Activated CD8-positive, alpha-beta memory T cell treated with anti-CD3 and anti-CD28 coated beads, Interleukin-2, amount 50 U/mL, for 48 hours (primary cell): ENCODE data around the gene ZNF32.

Experiments used
- DNase-seq: peaks from one replicate; pipeline ENCODE4 v3.0.0-alpha.2; 2020

Gene ZNF32, protein sequence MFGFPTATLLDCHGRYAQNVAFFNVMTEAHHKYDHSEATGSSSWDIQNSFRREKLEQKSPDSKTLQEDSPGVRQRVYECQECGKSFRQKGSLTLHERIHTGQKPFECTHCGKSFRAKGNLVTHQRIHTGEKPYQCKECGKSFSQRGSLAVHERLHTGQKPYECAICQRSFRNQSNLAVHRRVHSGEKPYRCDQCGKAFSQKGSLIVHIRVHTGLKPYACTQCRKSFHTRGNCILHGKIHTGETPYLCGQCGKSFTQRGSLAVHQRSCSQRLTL

GRCh38 chr10:43648398-43649184 is at the start of gene ZNF32:
Gene ZNF32 (minus strand): TSS chr10:43648881. CDS start chr10:43646133, 2,748 bp downstream.
- DNase-seq: peak; percentile 88

DNA sequence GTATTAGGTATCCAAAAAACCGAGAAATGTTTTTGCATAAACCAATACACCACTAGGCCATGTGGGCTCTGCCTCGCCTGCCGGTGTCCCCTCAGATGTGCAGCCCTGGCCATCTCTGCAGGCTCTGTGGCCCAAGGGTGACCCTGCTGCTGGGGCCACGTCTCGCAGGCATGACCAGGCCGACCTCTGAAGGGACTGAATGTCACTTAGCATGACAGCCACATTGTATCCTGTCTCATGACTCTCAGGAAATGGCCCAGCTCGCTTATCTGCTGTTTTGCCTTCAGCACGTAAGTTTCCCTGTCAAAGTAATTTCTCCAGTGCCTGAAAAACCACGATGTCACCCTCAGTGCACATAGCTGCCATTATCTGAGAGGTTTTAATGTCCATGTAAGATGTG is 49.5 kb upstream of the ZNF32 start:
- no peak for DNase-seq

DNA sequence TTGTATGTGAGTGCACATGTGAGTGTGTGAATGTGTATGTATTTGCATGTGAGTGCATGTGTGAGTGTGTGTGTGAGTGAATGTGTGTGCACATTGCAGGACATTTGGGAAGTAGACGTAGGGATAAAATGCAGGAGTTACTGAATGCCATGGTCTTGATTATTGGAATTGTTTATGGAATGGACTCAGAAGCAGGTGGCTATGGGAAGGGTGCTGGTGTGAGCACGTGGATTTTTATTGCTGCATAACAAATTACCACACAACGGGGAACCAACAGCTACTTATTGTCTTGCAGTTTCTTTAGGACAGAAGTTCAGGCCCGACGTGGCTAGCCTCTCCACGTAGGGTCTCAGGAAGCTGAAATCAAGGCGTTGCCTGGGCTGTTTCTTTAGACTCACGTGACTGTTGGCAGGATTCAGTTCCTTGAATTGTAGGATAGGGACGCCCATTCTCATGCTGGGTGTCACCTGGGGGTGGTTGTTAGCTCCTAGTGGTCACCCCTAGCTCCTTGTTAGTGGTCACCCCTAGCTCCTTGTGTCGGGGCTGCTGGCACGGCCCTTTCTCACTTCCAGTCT is 48.3 kb upstream of the ZNF32 start:
- no peak for DNase-seq

DNA sequence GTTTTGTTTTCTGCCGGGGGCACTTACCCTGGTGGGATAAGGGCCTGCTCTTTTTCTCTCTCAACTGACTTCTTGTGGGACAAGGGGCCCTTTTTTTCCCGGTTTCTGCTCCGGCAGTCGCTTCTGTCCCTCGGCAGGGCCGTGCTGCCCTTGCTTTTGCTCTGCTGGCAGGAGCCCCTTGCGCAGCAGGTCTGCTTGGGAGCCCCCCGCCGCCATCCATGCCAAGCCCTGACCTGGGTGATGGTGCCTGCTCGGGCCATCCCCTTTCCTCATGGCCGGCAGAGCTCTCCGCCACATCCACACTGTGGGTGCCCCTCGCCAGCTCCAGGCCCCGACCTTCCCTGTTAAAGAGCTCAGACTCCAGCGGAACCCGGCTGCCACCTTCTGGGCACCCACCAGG is 47.0 kb upstream of the ZNF32 start:
- DNase-seq: no peak

GRCh38 chr10:43695321-43695720 is 46.6 kb upstream of the ZNF32 start:
- DNase-seq: no peak

- no peak for DNase-seq
Observed at GRCh38 chr10:43694526-43694925, 45.8 kb upstream of the ZNF32 start.

- DNase-seq: no peak
Observed at GRCh38 chr10:43693602-43694001, 44.9 kb upstream of the ZNF32 start.

GRCh38 chr10:43692051-43692825 is 43.6 kb upstream of the ZNF32 start:
- no peak for DNase-seq

GRCh38 chr10:43691485-43691884 is 42.8 kb upstream of the ZNF32 start:
- DNase-seq: no peak

GRCh38 chr10:43689955-43690771 is 41.5 kb upstream of the ZNF32 start:
- peak; percentile 97 for DNase-seq

GRCh38 chr10:43689618-43689954 is 40.9 kb upstream of the ZNF32 start:
- DNase-seq: peak; percentile 80

GRCh38 chr10:43689007-43689491 is 40.4 kb upstream of the ZNF32 start:
- DNase-seq: no peak

DNA sequence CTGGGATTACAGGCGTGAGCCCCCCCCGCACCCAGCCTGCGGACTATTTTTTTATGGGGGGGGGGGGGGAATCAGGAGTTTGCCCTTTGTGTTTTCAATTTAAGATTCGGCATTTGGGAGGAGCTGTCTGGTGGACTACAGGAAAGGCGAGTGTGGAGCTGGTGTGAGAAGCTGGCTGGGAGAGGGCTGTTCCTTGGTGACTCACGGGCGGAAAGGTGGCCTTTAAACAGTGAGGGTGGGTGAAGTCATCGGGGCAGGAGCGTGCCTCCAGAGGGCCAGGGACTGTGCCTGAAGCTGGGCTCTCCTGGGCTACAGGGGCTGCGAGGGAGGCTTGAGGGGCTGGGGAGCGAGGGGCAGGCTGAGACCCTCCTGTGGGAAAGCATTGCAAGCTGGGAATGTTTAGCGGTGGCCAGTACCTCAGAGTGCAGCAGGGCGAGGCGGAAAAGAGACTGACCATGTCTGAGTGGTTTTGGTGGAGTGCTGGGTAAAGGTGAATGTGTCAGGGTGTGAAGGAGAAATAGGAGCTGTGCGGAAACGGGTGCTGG is 39.7 kb upstream of the ZNF32 start:
- no peak for DNase-seq

DNA sequence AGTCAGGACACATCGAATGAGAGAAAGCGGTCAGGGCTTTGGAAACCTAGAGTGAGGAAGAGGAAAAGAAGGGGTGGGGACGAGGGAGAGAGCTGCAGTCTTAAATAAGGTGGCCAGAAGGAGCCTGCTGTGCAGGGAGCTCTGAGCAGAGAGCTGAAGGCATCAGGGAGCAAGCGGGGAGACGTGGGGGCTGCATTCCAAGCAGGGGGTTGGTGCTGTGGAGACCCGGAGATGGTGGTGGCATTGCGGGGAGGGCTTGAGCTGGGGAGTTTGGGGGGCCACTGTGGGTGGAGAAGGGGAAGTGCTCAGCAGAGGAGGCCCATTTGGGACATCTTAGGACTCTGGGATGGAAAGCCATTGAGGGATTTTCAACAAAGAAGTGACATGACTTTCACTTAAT is 38.7 kb upstream of the ZNF32 start:
- DNase-seq: no peak

GRCh38 chr10:43686414-43686813 is 37.7 kb upstream of the ZNF32 start:
- DNase-seq: no peak

GRCh38 chr10:43685744-43686143 is 37.1 kb upstream of the ZNF32 start:
- DNase-seq: no peak

- DNase-seq: no peak
Observed at GRCh38 chr10:43684292-43684559, 35.5 kb upstream of the ZNF32 start.

GRCh38 chr10:43683451-43684291 is 35.0 kb upstream of the ZNF32 start:
- DNase-seq: no peak

DNA sequence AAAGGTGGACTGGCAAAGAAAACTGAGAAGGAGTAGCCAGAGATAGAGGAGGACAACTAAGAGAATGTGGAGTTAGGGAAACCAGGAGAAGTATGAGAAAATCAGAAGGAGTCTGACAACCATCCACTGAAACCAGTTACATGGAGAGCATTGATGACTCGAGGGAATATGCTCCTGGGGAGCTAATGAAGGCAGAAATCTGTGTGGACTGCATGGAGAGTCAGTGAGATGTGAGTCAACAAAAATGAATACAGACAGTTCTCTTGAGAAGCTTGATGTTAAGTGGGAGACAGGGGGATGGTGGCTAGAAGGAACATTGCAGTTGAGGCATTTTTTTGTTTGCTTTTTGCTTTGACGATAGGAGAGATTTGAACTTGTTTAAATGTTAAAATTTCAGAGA is 34.3 kb upstream of the ZNF32 start:
- no peak for DNase-seq

DNA sequence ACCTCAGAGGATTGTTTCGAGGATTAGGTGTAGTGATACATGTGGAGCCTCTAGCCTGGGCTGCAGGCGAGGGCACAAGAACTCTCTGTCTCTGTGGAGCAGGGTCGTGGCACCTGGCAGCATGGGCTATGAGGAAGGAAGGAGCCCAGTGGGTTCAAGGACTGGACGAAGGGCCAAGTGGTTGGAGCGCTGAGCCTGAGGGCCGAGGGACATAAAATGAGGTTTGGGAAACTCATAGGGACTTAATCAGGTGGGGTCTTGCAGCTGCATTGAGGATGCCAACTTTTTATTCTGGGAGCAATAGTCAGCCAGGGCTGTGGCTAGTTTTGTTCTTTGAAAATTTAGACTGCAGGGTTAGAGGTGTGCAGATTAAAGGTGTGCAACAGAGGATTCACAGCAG is 33.0 kb upstream of the ZNF32 start:
- DNase-seq: no peak

GRCh38 chr10:43681220-43681619 is 32.5 kb upstream of the ZNF32 start:
- DNase-seq: no peak
